Mesothelial cell of epicardium (in vitro differentiated cells): ENCODE measurements around the gene PXMP4. TPM values are rescaled to one million over a fixed set of nuclear protein-coding genes. Genes with fewer than 3 reads are reported as not detected.

Experiments used
- DNase-seq, 2 experiments: peaks; one replicate each; pipeline ENCODE4 v3.0.0; 2021; ENCODE audit warnings: low spot score in 2 of 2; ENCODE audit not compliant: unreplicated experiment in 2 of 2
- H3K27ac Mint-ChIP-seq: 2 replicates; pipeline ENCODE4 v1.8.0; 2021; ENCODE audit warnings: mixed read lengths
- H3K27me3 Mint-ChIP-seq: 2 replicates; pipeline ENCODE4 v1.8.0; 2021; ENCODE audit warnings: low read depth, mixed read lengths
- H3K36me3 Mint-ChIP-seq: 2 replicates; pipeline ENCODE4 v1.8.0; 2021; ENCODE audit warnings: mixed read lengths
- H3K4me1 Mint-ChIP-seq: 2 replicates; pipeline ENCODE4 v1.8.0; 2021; ENCODE audit warnings: mixed read lengths
- H3K4me3 Mint-ChIP-seq: 2 replicates; pipeline ENCODE4 v1.8.0; 2021; ENCODE audit warnings: mild to moderate bottlenecking, moderate library complexity, mixed read lengths
- H3K9me3 Mint-ChIP-seq: 2 replicates; pipeline ENCODE4 v1.8.0; 2021; ENCODE audit warnings: mixed read lengths
- total RNA-seq: library from RNA; stranded (reverse); gene quantifications from 3 replicates; pipeline ENCODE4 v1.2.1, GENCODE V29; 2021
- TF ChIP-seq, protein P1 (sequence below): fragments of 200-600 bp; sonication (generic); IDR thresholded peaks from one replicate; pipeline ENCODE4 v1.5.0; 2021; ENCODE audit warnings: antibody characterized with exemption; ENCODE audit not compliant: unreplicated experiment

PXMP4 gene
- total RNA-seq, 1 donor from 2014 or later = 7.5 TPM

DNA sequence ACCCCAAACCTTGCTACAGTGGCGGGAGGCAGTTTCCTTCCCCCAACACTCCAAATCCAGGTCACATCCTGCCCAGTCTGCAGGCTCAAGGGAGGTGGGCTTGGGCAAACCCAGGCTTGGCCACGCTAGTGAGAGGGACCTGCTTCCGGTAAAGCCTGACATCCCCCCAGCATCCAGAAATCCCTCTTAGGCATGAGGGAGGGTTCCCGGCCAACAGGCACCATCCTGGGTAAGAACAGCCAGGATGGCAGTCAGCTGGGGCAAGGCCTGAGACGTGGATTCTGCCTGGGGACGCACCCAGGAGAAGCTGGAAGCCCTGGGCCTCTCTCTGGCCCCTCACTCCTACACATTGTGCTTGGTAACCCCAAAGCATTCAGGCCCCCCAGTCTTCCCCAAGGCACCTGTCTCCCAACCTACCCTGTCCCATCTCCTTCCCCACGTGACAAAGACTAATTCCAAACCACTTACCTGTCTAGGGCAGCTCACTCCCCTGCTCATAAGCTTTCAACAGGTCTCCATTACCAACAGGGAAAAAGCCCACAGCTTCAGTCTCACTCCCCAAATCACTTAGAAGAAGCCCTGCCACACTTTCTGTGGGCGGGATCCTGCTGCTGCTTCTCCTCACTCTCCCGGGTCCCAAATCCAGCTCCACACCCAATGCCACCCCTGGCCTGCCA, 55.9 kb downstream of the PXMP4 start:
- H3K9me3 Mint-ChIP-seq = no peaks in the 10 kb centered on the region
- no peaks in the 10 kb centered on the region for H3K27me3 Mint-ChIP-seq
- peaks cover 6% of the 10 kb centered on the region for H3K36me3 Mint-ChIP-seq
- peaks cover 22% of the 10 kb centered on the region for H3K4me1 Mint-ChIP-seq
- peak overlapping the region; percentile 40 for H3K27ac Mint-ChIP-seq
- TF ChIP-seq, protein P1, sequence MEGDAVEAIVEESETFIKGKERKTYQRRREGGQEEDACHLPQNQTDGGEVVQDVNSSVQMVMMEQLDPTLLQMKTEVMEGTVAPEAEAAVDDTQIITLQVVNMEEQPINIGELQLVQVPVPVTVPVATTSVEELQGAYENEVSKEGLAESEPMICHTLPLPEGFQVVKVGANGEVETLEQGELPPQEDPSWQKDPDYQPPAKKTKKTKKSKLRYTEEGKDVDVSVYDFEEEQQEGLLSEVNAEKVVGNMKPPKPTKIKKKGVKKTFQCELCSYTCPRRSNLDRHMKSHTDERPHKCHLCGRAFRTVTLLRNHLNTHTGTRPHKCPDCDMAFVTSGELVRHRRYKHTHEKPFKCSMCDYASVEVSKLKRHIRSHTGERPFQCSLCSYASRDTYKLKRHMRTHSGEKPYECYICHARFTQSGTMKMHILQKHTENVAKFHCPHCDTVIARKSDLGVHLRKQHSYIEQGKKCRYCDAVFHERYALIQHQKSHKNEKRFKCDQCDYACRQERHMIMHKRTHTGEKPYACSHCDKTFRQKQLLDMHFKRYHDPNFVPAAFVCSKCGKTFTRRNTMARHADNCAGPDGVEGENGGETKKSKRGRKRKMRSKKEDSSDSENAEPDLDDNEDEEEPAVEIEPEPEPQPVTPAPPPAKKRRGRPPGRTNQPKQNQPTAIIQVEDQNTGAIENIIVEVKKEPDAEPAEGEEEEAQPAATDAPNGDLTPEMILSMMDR = no peak
- peak overlapping the region; percentile 80 for H3K4me3 Mint-ChIP-seq
- DNase-seq = no peak

DNA sequence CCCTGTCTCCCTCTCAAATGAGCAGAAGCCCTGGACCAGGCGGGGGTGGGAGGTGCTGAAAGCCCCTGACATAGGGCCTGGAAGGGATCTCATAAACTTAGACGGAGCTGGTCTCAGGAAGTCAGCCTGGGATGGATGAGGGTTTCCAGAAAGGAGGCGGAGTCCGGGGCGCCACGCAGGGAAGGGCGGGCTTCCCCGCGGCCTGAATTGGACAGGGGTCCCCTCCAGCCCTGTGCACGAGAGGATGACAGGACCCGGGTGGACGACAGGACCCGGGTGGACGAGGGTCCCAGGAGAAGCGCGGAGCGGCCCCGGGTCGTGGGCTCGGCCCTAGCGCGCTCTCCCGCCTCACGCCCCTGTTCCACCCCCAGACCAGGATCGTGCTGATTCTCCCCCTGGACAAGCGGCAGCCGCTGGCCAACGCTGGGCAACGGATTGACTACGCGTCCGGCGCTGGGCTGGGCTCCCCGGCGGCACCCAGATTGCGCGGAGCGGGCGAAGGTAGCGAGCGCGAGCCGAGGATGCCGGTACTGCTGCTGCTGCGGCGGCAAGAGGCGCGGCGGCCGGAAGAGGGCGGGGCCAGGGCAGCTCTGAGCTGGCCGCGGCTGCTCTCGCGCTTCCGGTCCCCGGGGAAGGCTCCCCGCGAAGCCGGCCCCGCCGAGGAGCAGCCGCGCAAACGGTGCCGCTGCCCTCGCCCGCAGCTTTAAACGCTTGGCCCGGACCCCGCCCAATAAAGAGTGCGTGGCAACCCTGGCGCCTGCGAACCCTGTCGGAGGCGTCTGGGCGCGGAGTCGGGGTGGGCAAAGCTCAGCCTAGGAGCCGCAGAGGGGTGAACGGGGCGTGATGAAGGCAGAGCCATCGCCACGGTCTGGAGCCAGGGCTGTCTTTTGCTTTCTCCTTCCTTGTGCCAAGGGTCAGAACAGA, 56.7 kb downstream of the PXMP4 start:
- Mint-ChIP-seq H3K4me1 (peaks cover 22% of the 10 kb centered on the region), H3K4me3 (peak overlapping the region; percentile 80), H3K27me3 (no peaks in the 10 kb centered on the region), H3K9me3 (no peaks in the 10 kb centered on the region), H3K27ac (peak overlapping the region; percentile 80), H3K36me3 (peaks cover 7% of the 10 kb centered on the region)
- TF ChIP-seq, protein P1 = no peak
- DNase-seq = peak; percentile 71 to 85

DNA sequence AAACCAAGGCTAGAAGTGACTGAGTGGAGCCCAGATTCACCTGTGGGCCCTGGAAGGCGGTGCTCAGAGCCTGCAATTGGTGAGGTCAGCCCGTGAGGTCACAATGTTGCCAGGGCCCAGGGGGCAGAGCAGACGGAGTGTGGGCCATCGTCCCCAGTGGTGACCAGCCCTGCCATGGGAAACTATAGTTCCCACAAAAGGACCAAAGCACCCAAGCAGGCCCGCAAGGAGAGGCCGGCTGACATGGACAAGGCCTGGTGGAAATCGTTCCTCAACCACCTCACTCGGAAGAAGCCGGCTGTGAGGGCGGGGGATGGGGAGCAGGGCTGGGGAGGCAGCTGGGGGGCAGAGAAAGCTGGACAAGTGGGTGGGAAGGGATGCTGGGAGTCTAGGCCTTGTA, 57.9 kb downstream of the PXMP4 start, which contains the start of gene C20orf144:
Gene C20orf144 (plus strand): TSS at position 156 of the 400 bp plus-strand sequence. CDS start 19 bp downstream, at position 175.
- peak within 1 kb of the TSS; percentile 80 for H3K4me3 Mint-ChIP-seq
- peaks cover 22% of the 10 kb centered on the region for H3K4me1 Mint-ChIP-seq
- H3K27me3 Mint-ChIP-seq = no peaks in the 10 kb centered on the region
- H3K36me3 Mint-ChIP-seq = peaks cover 5% of the 10 kb centered on the region
- peak within 1 kb of the TSS; percentile 80 for H3K27ac Mint-ChIP-seq
- no peaks in the 10 kb centered on the region for H3K9me3 Mint-ChIP-seq
- TF ChIP-seq, protein P1 = no peak
- DNase-seq = no peak

DNA sequence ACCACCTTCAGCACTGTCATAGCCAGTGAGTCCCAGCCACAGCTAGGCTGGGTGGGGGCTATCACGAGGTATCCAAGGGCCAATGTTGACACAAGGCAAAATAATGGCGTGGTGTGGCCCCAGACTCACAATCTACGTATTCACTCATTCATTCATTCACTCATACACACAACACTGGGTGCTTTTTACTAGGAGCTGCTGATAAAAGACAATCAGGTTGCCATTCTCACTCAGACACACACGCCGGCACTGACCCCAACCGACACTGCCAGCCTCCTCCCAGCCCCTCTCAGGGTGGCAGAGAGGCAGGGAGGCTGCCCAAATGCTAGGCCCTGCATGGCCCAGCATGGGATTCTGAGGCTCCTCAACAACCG, 59.4 kb downstream of the PXMP4 start:
- Mint-ChIP-seq H3K9me3 (no peaks in the 10 kb centered on the region), H3K27me3 (no peaks in the 10 kb centered on the region), H3K36me3 (peaks cover 2% of the 10 kb centered on the region), H3K4me1 (peaks cover 15% of the 10 kb centered on the region), H3K27ac (no peak overlapping the region), H3K4me3 (no peak overlapping the region)
- TF ChIP-seq, protein P1 = no peak
- DNase-seq = no peak

DNA sequence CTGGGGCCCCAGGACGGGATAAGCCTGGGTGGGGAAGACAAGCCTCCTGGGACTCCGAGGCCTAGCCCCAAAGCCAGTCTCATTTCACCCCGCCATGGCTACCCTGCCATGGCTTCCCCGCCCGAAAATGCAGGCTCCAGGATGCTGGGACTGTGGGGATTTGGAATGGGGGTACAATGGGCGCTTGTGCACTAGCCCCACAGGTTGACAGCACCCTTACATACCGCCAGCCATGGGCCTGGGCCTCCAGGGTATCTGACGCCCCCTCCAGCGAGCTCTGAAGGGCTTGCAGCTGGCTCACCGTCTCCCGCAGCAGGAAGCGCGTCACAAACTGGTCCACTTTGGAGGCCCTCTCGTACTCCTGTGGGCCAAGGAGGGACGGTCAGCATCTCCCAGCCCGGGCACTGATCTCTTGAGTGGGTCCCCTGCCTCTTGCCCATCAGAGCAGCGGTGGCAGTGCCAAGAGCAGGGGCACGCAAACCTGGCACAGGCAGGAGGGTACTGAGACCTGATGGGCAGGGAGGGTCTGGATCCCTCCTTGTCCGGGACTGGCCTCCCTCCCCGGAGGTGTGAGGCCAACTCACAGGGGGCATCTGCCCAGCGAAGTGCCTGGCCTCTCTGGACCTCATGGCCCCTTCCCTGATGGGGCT, 60.0 kb downstream of the PXMP4 start:
- Mint-ChIP-seq H3K27ac (no peak overlapping the region), H3K4me3 (no peak overlapping the region), H3K9me3 (no peaks in the 10 kb centered on the region), H3K4me1 (peaks cover 18% of the 10 kb centered on the region), H3K27me3 (no peaks in the 10 kb centered on the region), H3K36me3 (peaks cover 2% of the 10 kb centered on the region)
- DNase-seq = no peak
- TF ChIP-seq, protein P1 = no peak
